HEK293 (cell line): ENCODE results near the gene ZGPAT.
"Not testable (repeated sequence)": the region's sequence is repeated elsewhere in the genome, so short reads cannot be mapped to it uniquely, and the experiment has no call there.

ENCODE experiments used
- CTCF ChIA-PET: fragments of 350-600 bp; formaldehyde crosslinking; extraction: SDS; loops from one replicate; lab custom pipeline; 2021; ENCODE audit warnings: antibody characterized with exemption; lab: Yijun Ruan, JAX
- POLR2A ChIA-PET: fragments of 300-600 bp; formaldehyde crosslinking; extraction: SDS; loops from one replicate; lab custom pipeline; 2020; ENCODE audit warnings: antibody characterized with exemption, inconsistent platforms; lab: Yijun Ruan, JAX
- H3K27ac ChIP-seq: fragments of 200-500 bp; sonication (Bioruptor generic); 2 replicates; pipeline ENCODE4 v1.5.1; 2014; ENCODE audit warnings: low read depth, low read length, control low read depth, inconsistent platforms; ENCODE audit errors: extremely low read depth
- H3K36me3 ChIP-seq, 2 experiments: fragments of 200-500 bp in 1 of 2; sonication (Bioruptor generic) in 1 of 2; 1 replicate in 1 of 2; 2 replicates in 1 of 2; pipeline ENCODE4 v1.5.1; 2014 to 2017; ENCODE audit warnings: inconsistent platforms in 2 of 2, low read length in 2 of 2; ENCODE audit not compliant: control insufficient read depth in 2 of 2, insufficient read depth in 1 of 2
- H3K4me1 ChIP-seq: fragments of 200-500 bp; sonication (Bioruptor generic); 2 replicates; pipeline ENCODE4 v1.5.1; 2014; ENCODE audit warnings: mild to moderate bottlenecking, low read length, inconsistent platforms; ENCODE audit not compliant: control insufficient read depth, insufficient read depth
- H3K4me3 ChIP-seq: 2 replicates; pipeline ENCODE4 v1.5.1; 2011; ENCODE audit warnings: low read depth, mild to moderate bottlenecking, control low read depth, low read length, moderate library complexity
- H3K9me3 ChIP-seq: fragments of 200-500 bp; sonication (Bioruptor generic); 2 replicates; pipeline ENCODE4 v1.5.1; 2014; ENCODE audit warnings: low read depth, low read length, inconsistent platforms; ENCODE audit not compliant: control insufficient read depth, insufficient read depth
- KLF17 ChIP-seq: fragments of 450-650 bp; formaldehyde crosslinking; IDR thresholded peaks from 2 replicates; pipeline ENCODE4 v1.5.1; 2016; ENCODE audit warnings: missing biosample characterization, missing genetic modification characterization
- PRDM10 ChIP-seq: fragments of 450-650 bp; formaldehyde crosslinking; IDR thresholded peaks from 2 replicates; pipeline ENCODE4 v1.5.1; 2016; ENCODE audit warnings: missing biosample characterization, missing genetic modification characterization
- WT1 ChIP-seq: fragments of 450-650 bp; formaldehyde crosslinking; IDR thresholded peaks from 2 replicates; pipeline ENCODE4 v1.5.1; 2016; ENCODE audit warnings: missing biosample characterization, missing genetic modification characterization
- ZNF18 ChIP-seq: fragments of 450-650 bp; formaldehyde crosslinking; IDR thresholded peaks from 2 replicates; pipeline ENCODE4 v1.5.1; 2016; ENCODE audit warnings: missing biosample characterization, missing genetic modification characterization
- ZNF211 ChIP-seq: fragments of 450-650 bp; formaldehyde crosslinking; IDR thresholded peaks from 2 replicates; pipeline ENCODE4 v1.5.1; 2016; ENCODE audit warnings: low read depth, missing biosample characterization, missing genetic modification characterization
- ZNF221 ChIP-seq: fragments of 450-650 bp; formaldehyde crosslinking; IDR thresholded peaks from 2 replicates; pipeline ENCODE4 v1.5.1; 2017; ENCODE audit warnings: missing biosample characterization, missing genetic modification characterization, borderline replicate concordance
- ZNF48 ChIP-seq: fragments of 450-650 bp; formaldehyde crosslinking; IDR thresholded peaks from 2 replicates; pipeline ENCODE4 v1.5.1; 2016; ENCODE audit warnings: missing biosample characterization, missing genetic modification characterization
- ZNF558 ChIP-seq: fragments of 450-650 bp; formaldehyde crosslinking; IDR thresholded peaks from 2 replicates; pipeline ENCODE4 v1.5.1; 2016; ENCODE audit warnings: missing biosample characterization, missing genetic modification characterization

The ZGPAT gene

GRCh38 chr20:63714858-63715257 is 7.0 kb downstream of the ZGPAT start:
- ChIA-PET POLR2A (interaction anchor here (0.7 kb wide), 1 partner anchor 22 kb away, joined by 6 read pairs; no protein-coding TSS in a partner anchor), CTCF (interaction anchor here (0.6 to 1.0 kb wide), 2 partner anchors 177 to 719 kb away, joined by 3 to 4 read pairs; no protein-coding TSS in a partner anchor)
- no peak for TF ChIP-seq ZNF221
- peak; percentile 78 for TF ChIP-seq ZNF211 (tag by site-specific recombination)
- no peak for TF ChIP-seq ZNF18 (tag by site-specific recombination)
- Histone ChIP-seq H3K4me3 (no peak overlapping the region), H3K27ac (no peak overlapping the region), H3K9me3 (no peaks in the 10 kb centered on the region), H3K36me3 (peaks cover 51 to 80% of the 10 kb centered on the region in 2 experiments), H3K4me1 (no peaks in the 10 kb centered on the region)

GRCh38 chr20:63718996-63719395 is 11.2 kb downstream of the ZGPAT start:
- no peak overlapping the region for H3K4me3 ChIP-seq
- no peak for TF ChIP-seq ZNF48 (tag by site-specific recombination)
- TF ChIP-seq ZNF558 (tag by site-specific recombination) = peak; percentile 100
- ChIA-PET POLR2A (no interaction called here), CTCF (interaction anchor here (0.6 to 0.7 kb wide), 2 partner anchors 24 to 334 kb away, joined by 3 read pairs; no protein-coding TSS in a partner anchor)
- no peaks in the 10 kb centered on the region for H3K9me3 ChIP-seq
- H3K27ac ChIP-seq = no peak overlapping the region
- no peaks in the 10 kb centered on the region for H3K4me1 ChIP-seq
- H3K36me3 ChIP-seq = peaks cover 22 to 74% of the 10 kb centered on the region in 2 experiments; a peak in 2 of 3 replicates

- H3K27ac ChIP-seq, H3K4me1 ChIP-seq, CTCF ChIA-PET, H3K9me3 ChIP-seq, H3K4me3 ChIP-seq: not testable (repeated sequence)
- POLR2A ChIA-PET = interaction anchor here (0.6 to 1.1 kb wide), 2 partner anchors 15 to 71 kb away, joined by 3 to 5 read pairs; partner anchors contain the start of genes ARFRP1 and ZGPAT
- TF ChIP-seq WT1 (tag by site-specific recombination) (peak; percentile 100), PRDM10 (tag by site-specific recombination) (peak; percentile 44), KLF17 (tag by site-specific recombination) (peak; percentile 96)
- peaks cover 11 to 43% of the 10 kb centered on the region in 2 experiments; a peak in 2 of 3 replicates for H3K36me3 ChIP-seq
Observed at GRCh38 chr20:63722967-63723622, 15.3 kb downstream of the ZGPAT start.

- POLR2A ChIA-PET, H3K4me1 ChIP-seq, CTCF ChIA-PET, H3K9me3 ChIP-seq, H3K4me3 ChIP-seq, H3K27ac ChIP-seq: not testable (repeated sequence)
- H3K36me3 ChIP-seq = peaks cover 4 to 58% of the 10 kb centered on the region in 2 experiments; a peak in 2 of 3 replicates
Observed at GRCh38 chr20:63730189-63730733, 22.4 kb downstream of the ZGPAT start.
